ENCODE results near the gene ATP6V0E2.
"Not testable (repeated sequence)": the region's sequence is repeated elsewhere in the genome, so short reads cannot be mapped to it uniquely, and the experiment has no call there.

DNA sequence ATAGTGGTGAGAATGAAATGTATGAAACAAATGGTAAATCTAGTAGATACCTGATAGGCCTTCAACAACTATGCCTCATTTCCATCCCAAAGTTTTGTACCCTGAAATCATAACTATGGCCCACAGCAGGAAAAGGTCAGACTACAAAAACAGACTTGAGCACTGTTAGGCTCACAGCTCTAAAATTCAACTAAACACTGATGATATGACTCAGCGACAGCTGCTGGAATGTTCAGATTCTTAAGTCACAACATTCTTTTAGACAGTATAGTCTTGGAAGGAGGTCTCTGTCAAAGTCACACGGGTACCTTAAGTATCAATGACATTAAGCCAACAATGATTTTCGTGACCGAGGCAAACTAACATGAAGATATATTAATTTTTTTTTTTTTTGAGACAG, 38.4 kb downstream of the ATP6V0E2 start:
- TF ChIP-seq EZH2 (IDR thresholded peaks at IDR 0.05; ENCODE audit: borderline replicate concordance, low read depth, low read length, poor library complexity, severe bottlenecking); CTCF (conservative IDR thresholded peaks at IDR 0.05; ENCODE audit: low read depth, low read length): not testable (repeated sequence)

Measured in A673 (cell line).